Memory B cell (primary cell): ENCODE results near the gene COL18A1.

ENCODE experiments used
- ATAC-seq: fragments of 150-1000 bp; cut with Tn5 transposase; 2 replicates; pipeline ENCODE4 v1.10.0; 2021; ENCODE audit warnings: low read depth, mild to moderate bottlenecking, moderate library complexity
- DNase-seq, 2 donors: peaks; one replicate each; pipeline ENCODE4 v3.0.0; 2022; ENCODE audit warnings: low spot score in 2 of 2
- H3K27ac Mint-ChIP-seq: one replicate; pipeline ENCODE4 v1.8.0; 2022; ENCODE audit warnings: mild to moderate bottlenecking, moderate library complexity, mixed read lengths
- H3K27me3 Mint-ChIP-seq: one replicate; pipeline ENCODE4 v1.8.0; 2022; ENCODE audit warnings: mixed read lengths
- H3K36me3 Mint-ChIP-seq: one replicate; pipeline ENCODE4 v1.8.0; 2022; ENCODE audit warnings: mild to moderate bottlenecking, mixed read lengths
- H3K4me1 Mint-ChIP-seq: one replicate; pipeline ENCODE4 v1.8.0; 2022; ENCODE audit warnings: mixed read lengths
- H3K4me3 Mint-ChIP-seq: one replicate; pipeline ENCODE4 v1.8.0; 2022; ENCODE audit warnings: mild to moderate bottlenecking, moderate library complexity, mixed read lengths
- H3K9me3 Mint-ChIP-seq: one replicate; pipeline ENCODE4 v1.8.0; 2022; ENCODE audit warnings: mixed read lengths

The COL18A1 gene

GRCh38 chr21:45509566-45510465, 104.9 kb downstream of the COL18A1 start:
- Mint-ChIP-seq H3K27me3 (no peaks in the 10 kb centered on the region), H3K36me3 (peaks cover 5% of the 10 kb centered on the region), H3K9me3 (no peaks in the 10 kb centered on the region), H3K4me1 (peaks cover 7% of the 10 kb centered on the region), H3K4me3 (no peak overlapping the region), H3K27ac (no peak overlapping the region)
- no peak for DNase-seq
- no peak for ATAC-seq

- ATAC-seq: no peak
- no peaks in the 10 kb centered on the region for H3K9me3 Mint-ChIP-seq
- no peak overlapping the region for H3K27ac Mint-ChIP-seq
These were observed 105.5 kb downstream of the COL18A1 start for GRCh38 chr21:45510466-45510955.

GRCh38 chr21:45511007-45511406, 106.0 kb downstream of the COL18A1 start:
- H3K27me3 Mint-ChIP-seq: no peaks in the 10 kb centered on the region
- H3K9me3 Mint-ChIP-seq: no peaks in the 10 kb centered on the region
- ATAC-seq (no peak), DNase-seq (no peak)
- peaks cover 7% of the 10 kb centered on the region for H3K4me1 Mint-ChIP-seq
- peaks cover 5% of the 10 kb centered on the region for H3K36me3 Mint-ChIP-seq
- H3K4me3 Mint-ChIP-seq: no peak overlapping the region
- no peak overlapping the region for H3K27ac Mint-ChIP-seq

More at GRCh38 chr21:45510466-45510955, 105.5 kb downstream of the COL18A1 start:
- no peak for DNase-seq
- peaks cover 5% of the 10 kb centered on the region for H3K36me3 Mint-ChIP-seq
- no peaks in the 10 kb centered on the region for H3K27me3 Mint-ChIP-seq
- no peak overlapping the region for H3K4me3 Mint-ChIP-seq
- H3K4me1 Mint-ChIP-seq: peaks cover 7% of the 10 kb centered on the region

GRCh38 chr21:45511661-45512431, 106.9 kb downstream of the COL18A1 start:
- H3K4me1 Mint-ChIP-seq: peaks cover 7% of the 10 kb centered on the region
- no peak overlapping the region for H3K4me3 Mint-ChIP-seq
- H3K27me3 Mint-ChIP-seq: no peaks in the 10 kb centered on the region
- no peaks in the 10 kb centered on the region for H3K9me3 Mint-ChIP-seq
- DNase-seq (no peak), ATAC-seq (no peak)
- H3K27ac Mint-ChIP-seq: no peak overlapping the region
- H3K36me3 Mint-ChIP-seq: peaks cover 5% of the 10 kb centered on the region

- H3K4me3 Mint-ChIP-seq: no peak overlapping the region
- H3K9me3 Mint-ChIP-seq: no peaks in the 10 kb centered on the region
- H3K36me3 Mint-ChIP-seq: peaks cover 9% of the 10 kb centered on the region
- DNase-seq: no peak
- H3K4me1 Mint-ChIP-seq: peaks cover 7% of the 10 kb centered on the region
- H3K27ac Mint-ChIP-seq: no peak overlapping the region
- ATAC-seq: no peak
- no peaks in the 10 kb centered on the region for H3K27me3 Mint-ChIP-seq
These were observed 107.6 kb downstream of the COL18A1 start for GRCh38 chr21:45512626-45513002.

GRCh38 chr21:45513003-45513717, 108.2 kb downstream of the COL18A1 start:
- H3K36me3 Mint-ChIP-seq: peaks cover 14% of the 10 kb centered on the region
- H3K27me3 Mint-ChIP-seq: no peaks in the 10 kb centered on the region
- no peak overlapping the region for H3K27ac Mint-ChIP-seq

GRCh38 chr21:45513741-45514310, 108.9 kb downstream of the COL18A1 start:
- H3K9me3 Mint-ChIP-seq: peaks cover 9% of the 10 kb centered on the region
- no peak overlapping the region for H3K4me3 Mint-ChIP-seq
- H3K27me3 Mint-ChIP-seq: no peaks in the 10 kb centered on the region
- no peaks in the 10 kb centered on the region for H3K4me1 Mint-ChIP-seq
- ATAC-seq: no peak
- DNase-seq: no peak
- no peak overlapping the region for H3K27ac Mint-ChIP-seq
- H3K36me3 Mint-ChIP-seq: peaks cover 20% of the 10 kb centered on the region

More at GRCh38 chr21:45513003-45513717, 108.2 kb downstream of the COL18A1 start:
- Mint-ChIP-seq H3K9me3 (peaks cover 4% of the 10 kb centered on the region), H3K4me3 (no peak overlapping the region), H3K4me1 (peaks cover 1% of the 10 kb centered on the region)
- DNase-seq: no peak
- ATAC-seq: no peak

GRCh38 chr21:45514311-45515021, 109.5 kb downstream of the COL18A1 start:
- DNase-seq (no peak), ATAC-seq (no peak)
- peaks cover 25% of the 10 kb centered on the region for H3K36me3 Mint-ChIP-seq
- H3K27ac Mint-ChIP-seq: no peak overlapping the region
- H3K4me3 Mint-ChIP-seq: no peak overlapping the region
- no peaks in the 10 kb centered on the region for H3K27me3 Mint-ChIP-seq
- peaks cover 13% of the 10 kb centered on the region for H3K9me3 Mint-ChIP-seq
- no peaks in the 10 kb centered on the region for H3K4me1 Mint-ChIP-seq

GRCh38 chr21:45515241-45516061, 110.5 kb downstream of the COL18A1 start:
- no peak overlapping the region for H3K4me3 Mint-ChIP-seq
- no peaks in the 10 kb centered on the region for H3K27me3 Mint-ChIP-seq
- DNase-seq (no peak), ATAC-seq (no peak)
- peaks cover 35% of the 10 kb centered on the region for H3K36me3 Mint-ChIP-seq
- peaks cover 18% of the 10 kb centered on the region for H3K9me3 Mint-ChIP-seq
- no peaks in the 10 kb centered on the region for H3K4me1 Mint-ChIP-seq
- no peak overlapping the region for H3K27ac Mint-ChIP-seq

GRCh38 chr21:45516071-45516670, 111.2 kb downstream of the COL18A1 start:
- DNase-seq (no peak), ATAC-seq (no peak)
- Mint-ChIP-seq H3K27ac (no peak overlapping the region), H3K4me1 (no peaks in the 10 kb centered on the region), H3K4me3 (no peak overlapping the region), H3K36me3 (peaks cover 41% of the 10 kb centered on the region), H3K27me3 (no peaks in the 10 kb centered on the region), H3K9me3 (peaks cover 21% of the 10 kb centered on the region)

GRCh38 chr21:45516671-45517151, 111.7 kb downstream of the COL18A1 start:
- Mint-ChIP-seq H3K36me3 (peaks cover 42% of the 10 kb centered on the region), H3K4me1 (no peaks in the 10 kb centered on the region), H3K9me3 (peaks cover 21% of the 10 kb centered on the region), H3K27me3 (no peaks in the 10 kb centered on the region), H3K27ac (no peak overlapping the region), H3K4me3 (no peak overlapping the region)
- DNase-seq (no peak), ATAC-seq (no peak)
